BJ (cell line): ENCODE measurements around the gene HMMR. TPM values are rescaled to one million over a fixed set of nuclear protein-coding genes. Genes with fewer than 3 reads are reported as not detected.

Source experiments
- CTCF ChIA-PET: fragments of 350-600 bp; formaldehyde crosslinking; extraction: SDS; loops from one replicate; lab custom pipeline; 2021; ENCODE audit warnings: antibody characterized with exemption, inconsistent platforms; lab: Yijun Ruan, JAX
- POLR2A ChIA-PET: fragments of 300-600 bp; sonication (Branson Sonifier 250); formaldehyde crosslinking; extraction: SDS; loops from one replicate; lab custom pipeline; 2021; ENCODE audit warnings: antibody characterized with exemption; lab: Charles Lee
- DNase-seq: peaks from one replicate; pipeline ENCODE4 v3.0.0-alpha.2; 2011; ENCODE audit warnings: low read depth
- H3K27me3 ChIP-seq: 2 replicates; pipeline ENCODE4 v1.6.0; 2011; ENCODE audit warnings: low read length; ENCODE audit not compliant: control insufficient read depth, insufficient read depth
- H3K36me3 ChIP-seq: 2 replicates; pipeline ENCODE4 v1.5.1; 2011; ENCODE audit warnings: low read length; ENCODE audit not compliant: control insufficient read depth, insufficient read depth
- H3K4me3 ChIP-seq: 2 replicates; pipeline ENCODE4 v1.5.1; 2011; ENCODE audit warnings: low read depth, mild to moderate bottlenecking, control low read depth, low read length
- CTCF ChIP-seq: IDR thresholded peaks from 2 replicates; pipeline ENCODE4 v1.5.1; 2011; ENCODE audit warnings: low read depth, mild to moderate bottlenecking, control low read depth, inconsistent platforms, low read length, moderate library complexity; ENCODE audit not compliant: insufficient read depth
- polyA plus RNA-seq: library from polyadenylated mRNA; depleted of rRNA; stranded (reverse); fragments of >200 nt; gene quantifications from 2 replicates; pipeline ENCODE4 v1.2.3, GENCODE V29; 2011

HMMR gene
- polyA plus RNA-seq, 1 experiment, result 5.4 TPM

GRCh38 chr5:163489055-163489744 lies 28.8 kb downstream of the HMMR start:
- DNase-seq, result no peak
- H3K36me3 ChIP-seq, result no peaks in the 10 kb centered on the region
- ChIA-PET POLR2A (no interaction called here), CTCF (interaction anchor here (0.8 to 3.1 kb wide), 9 partner anchors 9 to 29 kb away, joined by 3 to 12 read pairs (median 4); partner anchors contain the start of genes HMMR, MAT2B and NUDCD2)
- TF ChIP-seq CTCF, result peak; percentile 49
- no peak overlapping the region for H3K4me3 ChIP-seq
- no peaks in the 10 kb centered on the region for H3K27me3 ChIP-seq

GRCh38 chr5:163489745-163490075 lies 29.3 kb downstream of the HMMR start:
- POLR2A ChIA-PET, result no interaction called here
- DNase-seq, result no peak
- Histone ChIP-seq H3K4me3 (no peak overlapping the region), H3K36me3 (no peaks in the 10 kb centered on the region), H3K27me3 (no peaks in the 10 kb centered on the region)
- no peak for TF ChIP-seq CTCF
- CTCF ChIA-PET, result interaction anchor here (0.8 to 3.1 kb wide), 8 partner anchors 10 to 21 kb away, joined by 3 to 12 read pairs (median 5); partner anchors contain the start of gene MAT2B

GRCh38 chr5:163496286-163496685 lies 35.9 kb downstream of the HMMR start:
- ChIA-PET POLR2A (no interaction called here), CTCF (interaction anchor here (1.3 kb wide), 1 partner anchor 22 kb away, joined by 3 read pairs; no protein-coding TSS in a partner anchor)
- no peak for TF ChIP-seq CTCF
- Histone ChIP-seq H3K36me3 (no peaks in the 10 kb centered on the region), H3K27me3 (no peaks in the 10 kb centered on the region), H3K4me3 (no peak overlapping the region)
- no peak for DNase-seq

- Histone ChIP-seq H3K4me3 (no peak overlapping the region), H3K36me3 (no peaks in the 10 kb centered on the region), H3K27me3 (no peaks in the 10 kb centered on the region)
- no peak for DNase-seq
- POLR2A ChIA-PET, result no interaction called here
- TF ChIP-seq CTCF, result no peak
- CTCF ChIA-PET, result no interaction called here
Observed at GRCh38 chr5:163497315-163497714, 36.9 kb downstream of the HMMR start.

GRCh38 chr5:163498886-163499285 lies 38.5 kb downstream of the HMMR start:
- Histone ChIP-seq H3K27me3 (no peaks in the 10 kb centered on the region), H3K36me3 (no peaks in the 10 kb centered on the region), H3K4me3 (no peak overlapping the region)
- DNase-seq, result no peak
- CTCF ChIA-PET, result interaction anchor here (0.7 to 1.7 kb wide), 3 partner anchors 9 to 26 kb away, joined by 3 to 4 read pairs (median 4); no protein-coding TSS in a partner anchor
- POLR2A ChIA-PET, result no interaction called here
- TF ChIP-seq CTCF, result no peak
